GM12873 (cell line): ENCODE measurements around the gene SPANXN2.

Experiments
- TF ChIP-seq, protein P1 (sequence below): IDR thresholded peaks from 2 replicates; pipeline ENCODE4 v1.5.1; 2012; ENCODE audit warnings: low read depth, mild to moderate bottlenecking, moderate library complexity, low read length, control low read depth; ENCODE audit not compliant: insufficient read depth; ENCODE audit errors: missing control alignments

The SPANXN2 gene

DNA sequence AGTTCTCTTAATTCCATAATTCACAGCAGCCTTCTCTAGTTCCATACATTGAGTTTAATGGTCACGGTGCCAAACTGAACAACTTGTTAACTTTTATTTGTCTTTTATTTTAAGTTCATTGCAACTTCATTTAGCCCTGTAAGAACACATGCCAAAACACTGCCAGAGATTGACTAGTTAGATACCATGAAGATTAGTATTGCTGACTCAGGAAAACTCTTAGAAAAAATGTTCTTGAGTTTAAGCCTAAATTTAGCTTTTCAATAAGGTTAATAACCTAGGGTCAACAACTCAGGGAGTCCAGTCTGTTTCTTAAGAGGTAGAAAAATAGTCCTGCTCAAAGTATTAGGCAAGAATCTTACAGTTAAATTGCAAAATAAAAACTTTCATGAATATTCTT lies 25.7 kb downstream of the SPANXN2 start:
- TF ChIP-seq, protein P1, sequence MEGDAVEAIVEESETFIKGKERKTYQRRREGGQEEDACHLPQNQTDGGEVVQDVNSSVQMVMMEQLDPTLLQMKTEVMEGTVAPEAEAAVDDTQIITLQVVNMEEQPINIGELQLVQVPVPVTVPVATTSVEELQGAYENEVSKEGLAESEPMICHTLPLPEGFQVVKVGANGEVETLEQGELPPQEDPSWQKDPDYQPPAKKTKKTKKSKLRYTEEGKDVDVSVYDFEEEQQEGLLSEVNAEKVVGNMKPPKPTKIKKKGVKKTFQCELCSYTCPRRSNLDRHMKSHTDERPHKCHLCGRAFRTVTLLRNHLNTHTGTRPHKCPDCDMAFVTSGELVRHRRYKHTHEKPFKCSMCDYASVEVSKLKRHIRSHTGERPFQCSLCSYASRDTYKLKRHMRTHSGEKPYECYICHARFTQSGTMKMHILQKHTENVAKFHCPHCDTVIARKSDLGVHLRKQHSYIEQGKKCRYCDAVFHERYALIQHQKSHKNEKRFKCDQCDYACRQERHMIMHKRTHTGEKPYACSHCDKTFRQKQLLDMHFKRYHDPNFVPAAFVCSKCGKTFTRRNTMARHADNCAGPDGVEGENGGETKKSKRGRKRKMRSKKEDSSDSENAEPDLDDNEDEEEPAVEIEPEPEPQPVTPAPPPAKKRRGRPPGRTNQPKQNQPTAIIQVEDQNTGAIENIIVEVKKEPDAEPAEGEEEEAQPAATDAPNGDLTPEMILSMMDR = no peak

DNA sequence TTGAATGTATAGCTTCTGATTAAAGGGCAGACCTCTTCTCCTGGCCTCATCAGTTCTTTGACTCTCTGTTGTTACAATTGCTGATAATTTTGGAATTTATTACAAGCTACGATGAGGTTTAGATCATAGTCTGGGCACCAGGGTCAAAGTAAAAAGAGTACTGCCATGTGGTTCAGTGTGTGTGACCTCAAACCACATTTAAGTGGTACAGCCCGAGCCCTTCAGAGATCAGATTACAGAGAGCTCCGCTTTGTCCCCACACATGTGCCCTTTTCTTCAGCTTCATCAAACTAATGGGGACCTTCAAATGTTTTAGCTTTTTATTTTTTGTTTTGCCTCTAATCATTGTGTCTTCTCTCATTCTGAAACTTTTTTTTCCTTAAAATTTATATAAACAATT lies 37.1 kb downstream of the SPANXN2 start:
- TF ChIP-seq, protein P1 = no peak

DNA sequence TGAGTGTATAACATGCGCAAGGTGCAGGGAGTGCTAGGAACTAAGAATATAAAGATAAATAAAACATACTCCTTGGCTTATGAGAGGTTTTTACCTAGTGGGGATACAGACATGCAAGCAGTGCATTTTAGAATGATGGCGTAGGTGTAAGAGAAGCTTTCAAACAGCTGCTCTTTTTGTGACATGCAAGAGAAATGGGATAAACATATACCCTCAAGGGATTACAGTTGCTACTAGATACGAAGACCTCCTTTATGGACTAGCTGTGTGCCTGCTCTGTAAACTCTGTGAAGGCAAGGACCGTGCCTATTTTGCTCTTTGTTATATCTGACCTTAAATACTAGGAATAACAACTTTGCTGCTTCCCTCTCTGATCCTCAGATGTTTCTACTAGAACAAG lies 45.6 kb downstream of the SPANXN2 start:
- TF ChIP-seq, protein P1 = no peak

DNA sequence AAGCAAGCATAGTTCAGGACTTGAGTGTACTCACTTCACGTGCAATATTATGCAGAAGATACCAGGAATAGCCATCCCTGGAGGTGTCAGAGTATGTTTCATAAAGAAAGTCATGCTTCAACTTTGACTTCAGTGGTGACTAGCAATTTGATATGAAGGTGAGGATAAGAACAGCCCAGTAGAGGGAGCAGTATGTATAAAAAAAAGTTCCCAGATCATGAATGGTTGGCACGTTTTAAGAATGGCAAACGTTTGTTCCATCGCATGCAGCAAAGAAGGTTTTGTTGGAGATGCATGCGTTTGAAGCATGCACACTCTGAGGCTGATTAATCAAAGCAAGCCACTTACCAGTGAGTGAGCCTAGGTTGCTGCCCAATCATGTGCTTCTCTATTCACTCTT lies 51.2 kb downstream of the SPANXN2 start:
- TF ChIP-seq, protein P1 = no peak

DNA sequence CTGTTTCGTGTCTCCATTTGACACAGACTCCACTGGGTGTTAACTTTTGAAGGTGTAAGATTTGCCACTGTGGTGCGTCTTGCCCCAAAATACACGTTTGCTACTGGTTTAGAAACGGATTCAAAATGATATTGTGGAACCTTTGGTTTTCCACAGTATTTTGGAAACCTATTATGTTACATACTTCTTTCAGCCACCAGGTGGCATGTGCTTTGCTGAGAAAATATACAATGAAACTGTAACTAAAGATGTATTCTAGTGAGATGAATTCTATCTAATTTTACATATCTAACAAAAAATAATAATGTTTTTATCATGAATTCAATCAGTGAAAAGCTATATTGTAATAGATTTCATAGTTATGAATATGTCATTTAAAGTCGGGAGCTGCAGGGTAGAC lies 56.2 kb downstream of the SPANXN2 start:
- TF ChIP-seq, protein P1 = peak; percentile 48

DNA sequence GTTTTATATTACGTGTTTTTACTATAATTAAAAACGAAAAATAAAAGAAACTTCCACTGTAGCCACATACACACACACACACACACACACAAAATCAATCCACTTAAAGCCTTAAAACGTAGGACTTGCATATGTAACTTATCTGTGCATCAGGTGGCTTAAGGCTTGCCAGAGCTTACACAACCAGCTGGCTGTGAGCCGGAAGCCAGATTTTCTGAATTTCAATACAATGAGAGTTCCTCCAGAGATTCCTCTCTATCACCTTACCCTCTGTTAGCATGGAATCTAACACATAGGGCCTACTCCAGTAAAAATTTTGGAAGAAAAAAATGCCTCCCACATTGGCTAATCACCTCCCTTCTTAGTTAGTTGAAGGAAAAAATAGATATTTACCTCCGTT lies 56.8 kb downstream of the SPANXN2 start:
- TF ChIP-seq, protein P1 = no peak
